Keratinocyte (primary cell): Measurements from ENCODE around the gene SMIM3. TPM values are rescaled to one million over a fixed set of nuclear protein-coding genes. Genes with fewer than 3 reads are reported as not detected.
A peak's percentile ranks its signal among the peaks of the same experiment; 100 is the strongest.

Experiments
- DNase-seq: peaks from one replicate; pipeline ENCODE4 v3.0.0-alpha.2; 2011; ENCODE audit warnings: low read depth, missing footprints, low spot score
- FAIRE-seq: peaks from 2 replicates; lab custom pipeline; 2011; peaks lifted over from hg19 to GRCh38; lab: Jason Lieb, UNC
- H2AFZ ChIP-seq: 2 replicates; pipeline ENCODE4 v1.6.0; 2012; ENCODE audit warnings: low read length, control low read depth, inconsistent platforms; ENCODE audit not compliant: control insufficient read depth
- H3K27ac ChIP-seq: 2 replicates; pipeline ENCODE4 v1.5.1; 2011; ENCODE audit warnings: low read length; ENCODE audit not compliant: control insufficient read depth, insufficient read depth
- H3K27me3 ChIP-seq: 3 replicates; pipeline ENCODE4 v1.6.0; 2011; ENCODE audit warnings: low read length; ENCODE audit not compliant: control insufficient read depth, insufficient read depth; ENCODE audit errors: extremely low read depth
- H3K36me3 ChIP-seq, 2 experiments: 2 replicates in 1 of 2; 3 replicates in 1 of 2; pipeline ENCODE4 v1.5.1; 2011; ENCODE audit warnings: low read length in 2 of 2, mild to moderate bottlenecking in 1 of 2; ENCODE audit not compliant: control insufficient read depth in 2 of 2, insufficient read depth in 2 of 2; ENCODE audit errors: extremely low read depth in 1 of 2
- H3K4me1 ChIP-seq: 3 replicates; pipeline ENCODE4 v1.5.1; 2011; ENCODE audit warnings: low read length; ENCODE audit not compliant: control insufficient read depth, insufficient read depth; ENCODE audit errors: extremely low read depth
- H3K4me2 ChIP-seq: 3 replicates; pipeline ENCODE4 v1.6.0; 2011; ENCODE audit warnings: low read depth, low read length; ENCODE audit not compliant: control insufficient read depth, insufficient read depth; ENCODE audit errors: extremely low read depth
- H3K4me3 ChIP-seq, 3 experiments: fragments of 200-600 bp in 1 of 3; sonication (generic) in 1 of 3; 2 replicates in 2 of 3; 3 replicates in 1 of 3; pipeline ENCODE4 v1.5.1; 2011 to 2016; ENCODE audit warnings: low read length in 3 of 3, mild to moderate bottlenecking in 3 of 3, control low read depth in 2 of 3, inconsistent platforms in 1 of 3, low read depth in 1 of 3, mixed read lengths in 1 of 3, mixed run types in 1 of 3, moderate library complexity in 1 of 3; ENCODE audit not compliant: control insufficient read depth in 2 of 3, insufficient read depth in 2 of 3; ENCODE audit errors: extremely low read depth in 1 of 3
- H3K79me2 ChIP-seq: 2 replicates; pipeline ENCODE4 v1.6.0; 2012; ENCODE audit warnings: low read length; ENCODE audit not compliant: control insufficient read depth, insufficient read depth
- H3K9ac ChIP-seq: 3 replicates; pipeline ENCODE4 v1.6.0; 2011; ENCODE audit warnings: low read length; ENCODE audit not compliant: control insufficient read depth, insufficient read depth; ENCODE audit errors: extremely low read depth
- H3K9me1 ChIP-seq: 3 replicates; pipeline ENCODE4 v1.6.0; 2011; ENCODE audit warnings: low read length; ENCODE audit not compliant: control insufficient read depth, insufficient read depth; ENCODE audit errors: extremely low read depth
- H3K9me3 ChIP-seq: 2 replicates; pipeline ENCODE4 v1.5.1; 2012; ENCODE audit warnings: low read depth, low read length; ENCODE audit not compliant: control insufficient read depth
- H4K20me1 ChIP-seq: 3 replicates; pipeline ENCODE4 v1.6.0; 2011; ENCODE audit warnings: low read length; ENCODE audit not compliant: control insufficient read depth, insufficient read depth; ENCODE audit errors: extremely low read depth
- CTCF ChIP-seq, 3 experiments: IDR thresholded peaks in 1 of 3; conservative IDR thresholded peaks in 1 of 3; optimal IDR thresholded peaks in 1 of 3; 2 replicates in 2 of 3; 3 replicates in 1 of 3; pipeline versions ENCODE3 to v1.5.1; 2011; ENCODE audit warnings: low read length in 3 of 3, mild to moderate bottlenecking in 3 of 3, moderate library complexity in 2 of 3, control low read depth in 1 of 3, inconsistent platforms in 1 of 3; ENCODE audit not compliant: insufficient read depth in 2 of 3; ENCODE audit errors: extremely low read depth in 1 of 3
- EZH2 ChIP-seq: IDR thresholded peaks from one replicate; pipeline ENCODE4 v1.6.1; 2012; ENCODE audit warnings: inconsistent platforms, mild to moderate bottlenecking, low read length, moderate library complexity
- dilution Hi-C: fragments of 300-500 bp; cut with MboI; formaldehyde crosslinking; loops from one replicate; pipeline ENCODE4 v1.7.0; 2020; ENCODE audit warnings: low sequenced_read_pairs; ENCODE audit not compliant: extremely low pct_ligation_motif_present
- polyA plus RNA-seq, 5 experiments: library from polyadenylated mRNA; depleted of rRNA in 3 of 5; stranded (reverse) in 3 of 5; stranded (forward) in 1 of 5; unstranded in 1 of 5; fragments of >200 nt; gene quantifications; 1 replicate in 1 of 5; 2 replicates in 3 of 5; 3 replicates in 1 of 5; pipeline versions ENCODE4 v1.2.1 to v1.2.3, GENCODE V29; 2011 to 2012; ENCODE audit warnings: missing spikeins in 2 of 5, low read depth in 1 of 5, low replicate concordance in 1 of 5

SMIM3 gene
- polyA plus RNA-seq, 1 donor (not counting 4 experiments of a cell fraction or from before 2014, with no cell fraction given), result 29.7 TPM

GRCh38 chr5:150758203-150758530, 20.4 kb upstream of the SMIM3 start:
- DNase-seq, result no peak
- peak overlapping the region; percentile 63 for H3K4me2 ChIP-seq
- no peaks in the 10 kb centered on the region for H4K20me1 ChIP-seq
- H3K27me3 ChIP-seq, result no peaks in the 10 kb centered on the region
- H3K79me2 ChIP-seq, result peaks cover 44% of the 10 kb centered on the region
- H2AFZ ChIP-seq, result peak overlapping the region; percentile 39
- H3K9me3 ChIP-seq, result no peaks in the 10 kb centered on the region
- peak overlapping the region; percentile 65 to 87 (median 73) for H3K4me3 ChIP-seq
- peaks cover 20% of the 10 kb centered on the region for H3K4me1 ChIP-seq
- H3K27ac ChIP-seq, result peak overlapping the region; percentile 93
- no peaks in the 10 kb centered on the region for H3K9me1 ChIP-seq
- no peak for FAIRE-seq
- dilution Hi-C loops, result no loop called here
- H3K9ac ChIP-seq, result peak overlapping the region; percentile 89
- TF ChIP-seq EZH2 (no peak), CTCF (optimal IDR thresholded peaks at IDR 0.05 in 1 of 3, IDR thresholded peaks at IDR 0.05 in 1 of 3, conservative IDR thresholded peaks at IDR 0.05 in 1 of 3; ENCODE audit: extremely low read depth in 1 of 3, insufficient read depth in 2 of 3, low read length in 3 of 3) (no peak)
- peaks cover 8 to 19% of the 10 kb centered on the region in 2 experiments for H3K36me3 ChIP-seq

DNA sequence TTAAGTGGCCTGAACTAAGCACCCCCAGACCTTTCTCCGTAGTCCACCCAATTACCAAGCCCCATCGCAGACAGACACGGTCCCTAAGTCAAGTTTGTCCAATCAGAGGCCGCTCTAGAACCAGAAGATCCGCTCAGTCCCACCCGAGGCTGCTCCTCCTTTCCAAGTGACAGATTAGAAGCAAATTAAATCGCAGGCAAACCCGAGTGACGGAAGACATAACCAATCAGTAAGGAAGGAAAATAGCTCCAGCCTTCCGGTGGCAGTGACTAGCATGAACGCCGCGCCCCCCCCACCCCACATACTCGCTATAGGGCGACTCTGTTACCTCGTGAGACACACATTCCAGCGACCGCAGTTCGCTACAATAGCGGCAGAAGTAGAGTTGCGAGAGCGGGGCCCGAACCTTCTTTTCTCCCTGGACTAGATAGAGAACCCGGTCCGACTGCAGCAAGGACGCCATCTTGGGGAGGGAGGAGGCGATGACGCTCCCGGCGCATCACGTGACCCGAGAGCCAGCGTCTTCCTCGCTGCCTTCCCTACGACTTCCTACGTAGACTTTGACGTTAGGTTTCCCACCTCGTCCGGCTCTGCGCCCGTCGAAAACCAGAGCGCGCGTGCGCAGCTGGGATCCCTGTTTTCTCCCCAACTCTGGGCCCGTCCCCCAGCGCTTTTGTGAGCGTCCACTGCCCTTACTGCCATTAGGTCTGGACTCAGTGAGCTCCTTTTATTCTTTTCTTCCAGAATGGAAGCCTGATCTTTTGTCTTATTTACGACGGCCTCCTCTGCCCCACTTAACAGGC, 19.8 kb upstream of the SMIM3 start, which contains the start of gene DCTN4:
DCTN4 (minus strand) TSS at position 487 of the 803 bp plus-strand sequence; CDS start at position 463, 24 bp downstream.
- peak within 1 kb of the TSS; percentile 96 for H2AFZ ChIP-seq
- H3K36me3 ChIP-seq, result peaks cover 6 to 14% of the 10 kb centered on the region in 2 experiments
- peak within 1 kb of the TSS; percentile 84 for H3K4me2 ChIP-seq
- H3K9me1 ChIP-seq, result no peaks in the 10 kb centered on the region
- TF ChIP-seq EZH2 (no peak), CTCF (optimal IDR thresholded peaks at IDR 0.05 in 1 of 3, IDR thresholded peaks at IDR 0.05 in 1 of 3, conservative IDR thresholded peaks at IDR 0.05 in 1 of 3; ENCODE audit: extremely low read depth in 1 of 3, insufficient read depth in 2 of 3, low read length in 3 of 3) (no peak)
- peak within 1 kb of the TSS; percentile 65 to 87 (median 73) for H3K4me3 ChIP-seq
- H3K9ac ChIP-seq, result peak within 1 kb of the TSS; percentile 89
- H3K4me1 ChIP-seq, result peaks cover 25% of the 10 kb centered on the region
- H4K20me1 ChIP-seq, result no peaks in the 10 kb centered on the region
- dilution Hi-C loops, result no loop called here
- no peaks in the 10 kb centered on the region for H3K9me3 ChIP-seq
- peak; percentile 83 for DNase-seq
- H3K79me2 ChIP-seq, result peaks cover 39% of the 10 kb centered on the region
- peak; percentile 78 for FAIRE-seq
- peak within 1 kb of the TSS; percentile 93 for H3K27ac ChIP-seq
- H3K27me3 ChIP-seq, result no peaks in the 10 kb centered on the region
